Upper lobe of right lung (tissue), 1 donor: ENCODE data around the gene KIAA0753. TPM values are rescaled to one million over a fixed set of nuclear protein-coding genes. Genes with fewer than 3 reads are reported as not detected.

Source experiments
- ATAC-seq: fragments of 200-7000 bp; cut with Tn5 transposase; one replicate; pipeline ENCODE4 v1.9.1; 2020; ENCODE audit warnings: mild to moderate bottlenecking, moderate library complexity
- DNase-seq: peaks from one replicate; pipeline ENCODE4 v3.0.0-alpha.2; 2020
- H3K27ac ChIP-seq: fragments of 200-600 bp; one replicate; pipeline ENCODE4 v1.8.0; 2022
- H3K27me3 ChIP-seq: fragments of 200-600 bp; one replicate; pipeline ENCODE4 v1.8.0; 2022; ENCODE audit warnings: mild to moderate bottlenecking
- H3K36me3 ChIP-seq: fragments of 200-600 bp; one replicate; pipeline ENCODE4 v1.8.0; 2022
- H3K4me1 ChIP-seq: fragments of 200-600 bp; one replicate; pipeline ENCODE4 v1.8.0; 2022
- H3K4me3 ChIP-seq: fragments of 200-600 bp; one replicate; pipeline ENCODE4 v1.8.0; 2022; ENCODE audit warnings: mild to moderate bottlenecking
- H3K9me3 ChIP-seq: fragments of 200-600 bp; one replicate; pipeline ENCODE4 v1.8.0; 2022
- intact Hi-C: fragments of 100-400 bp; cut with DNase I; formaldehyde crosslinking; loops from one replicate; pipeline ENCODE4 v1.11.0; 2022
- total RNA-seq: library from RNA; stranded (reverse); fragmentation: NEBNext Ultra II Directional; extraction: Animal tissue kit (Norgen Biotek cat#: 25700); gene quantifications from one replicate; pipeline ENCODE4 v1.2.1, GENCODE V29; 2021
- TF ChIP-seq, protein P1 (sequence below): fragments of 200-600 bp; IDR thresholded peaks from one replicate; pipeline ENCODE4 v1.8.0; 2022; ENCODE audit warnings: antibody characterized with exemption
- donor health status: DM: no; HTN: yes; CAD: no; lungs with severe emphysema.

Gene KIAA0753
- total RNA-seq, 1 donor from 2014 or later: 18.3 TPM

DNA sequence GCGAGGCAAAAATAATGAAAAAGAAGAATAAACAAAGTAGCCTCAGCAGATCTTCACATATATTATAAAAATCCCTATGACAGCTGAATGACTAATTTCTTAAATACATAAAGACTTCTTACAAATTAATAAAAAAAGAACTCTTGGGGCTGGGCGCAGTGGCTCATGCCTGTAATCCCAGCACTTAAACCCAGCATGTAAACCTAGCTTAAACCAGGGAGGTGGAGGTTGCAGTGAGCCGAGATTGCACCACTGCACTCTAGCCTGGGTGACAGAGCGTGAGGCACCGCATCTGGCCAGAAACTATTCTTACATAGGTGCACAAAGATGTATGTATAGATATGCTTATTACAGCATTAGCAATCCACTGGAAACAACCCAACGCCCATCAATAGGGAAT is 38.7 kb upstream of the KIAA0753 start:
- Histone ChIP-seq H3K4me1 (no peaks in the 10 kb centered on the region), H3K27me3 (peaks cover 18% of the 10 kb centered on the region), H3K4me3 (no peak overlapping the region), H3K9me3 (no peaks in the 10 kb centered on the region), H3K27ac (no peak overlapping the region), H3K36me3 (no peaks in the 10 kb centered on the region)
- DNase-seq: no peak
- TF ChIP-seq, protein P1, sequence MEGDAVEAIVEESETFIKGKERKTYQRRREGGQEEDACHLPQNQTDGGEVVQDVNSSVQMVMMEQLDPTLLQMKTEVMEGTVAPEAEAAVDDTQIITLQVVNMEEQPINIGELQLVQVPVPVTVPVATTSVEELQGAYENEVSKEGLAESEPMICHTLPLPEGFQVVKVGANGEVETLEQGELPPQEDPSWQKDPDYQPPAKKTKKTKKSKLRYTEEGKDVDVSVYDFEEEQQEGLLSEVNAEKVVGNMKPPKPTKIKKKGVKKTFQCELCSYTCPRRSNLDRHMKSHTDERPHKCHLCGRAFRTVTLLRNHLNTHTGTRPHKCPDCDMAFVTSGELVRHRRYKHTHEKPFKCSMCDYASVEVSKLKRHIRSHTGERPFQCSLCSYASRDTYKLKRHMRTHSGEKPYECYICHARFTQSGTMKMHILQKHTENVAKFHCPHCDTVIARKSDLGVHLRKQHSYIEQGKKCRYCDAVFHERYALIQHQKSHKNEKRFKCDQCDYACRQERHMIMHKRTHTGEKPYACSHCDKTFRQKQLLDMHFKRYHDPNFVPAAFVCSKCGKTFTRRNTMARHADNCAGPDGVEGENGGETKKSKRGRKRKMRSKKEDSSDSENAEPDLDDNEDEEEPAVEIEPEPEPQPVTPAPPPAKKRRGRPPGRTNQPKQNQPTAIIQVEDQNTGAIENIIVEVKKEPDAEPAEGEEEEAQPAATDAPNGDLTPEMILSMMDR: no peak
- intact Hi-C loops: no loop called here
- ATAC-seq: no peak

DNA sequence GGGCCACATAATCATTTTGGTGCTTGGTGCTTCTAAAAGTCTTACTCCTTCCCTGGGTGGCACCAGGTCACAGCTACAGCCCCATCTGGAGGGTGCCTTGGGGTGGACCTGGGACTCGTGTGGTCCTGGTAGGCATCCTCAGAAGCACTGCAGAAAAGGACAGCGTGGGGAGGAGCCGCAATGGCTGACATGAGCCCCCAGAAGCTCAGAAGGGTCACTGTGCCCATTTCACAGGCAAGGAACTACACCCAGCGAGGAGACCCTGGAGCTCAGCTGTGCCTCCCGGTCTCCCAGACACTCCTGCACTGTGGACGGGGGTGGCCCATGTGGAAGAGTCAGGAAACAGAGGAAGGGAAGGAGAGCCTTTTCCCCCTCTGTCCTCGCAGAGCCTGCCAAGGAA is 37.4 kb upstream of the KIAA0753 start:
- H3K4me1 ChIP-seq: no peaks in the 10 kb centered on the region
- no peaks in the 10 kb centered on the region for H3K36me3 ChIP-seq
- TF ChIP-seq, protein P1: no peak
- H3K4me3 ChIP-seq: no peak overlapping the region
- DNase-seq (no peak), ATAC-seq (no peak)
- intact Hi-C loops: no loop called here
- no peaks in the 10 kb centered on the region for H3K9me3 ChIP-seq
- H3K27me3 ChIP-seq: peaks cover 18% of the 10 kb centered on the region
- H3K27ac ChIP-seq: no peak overlapping the region

DNA sequence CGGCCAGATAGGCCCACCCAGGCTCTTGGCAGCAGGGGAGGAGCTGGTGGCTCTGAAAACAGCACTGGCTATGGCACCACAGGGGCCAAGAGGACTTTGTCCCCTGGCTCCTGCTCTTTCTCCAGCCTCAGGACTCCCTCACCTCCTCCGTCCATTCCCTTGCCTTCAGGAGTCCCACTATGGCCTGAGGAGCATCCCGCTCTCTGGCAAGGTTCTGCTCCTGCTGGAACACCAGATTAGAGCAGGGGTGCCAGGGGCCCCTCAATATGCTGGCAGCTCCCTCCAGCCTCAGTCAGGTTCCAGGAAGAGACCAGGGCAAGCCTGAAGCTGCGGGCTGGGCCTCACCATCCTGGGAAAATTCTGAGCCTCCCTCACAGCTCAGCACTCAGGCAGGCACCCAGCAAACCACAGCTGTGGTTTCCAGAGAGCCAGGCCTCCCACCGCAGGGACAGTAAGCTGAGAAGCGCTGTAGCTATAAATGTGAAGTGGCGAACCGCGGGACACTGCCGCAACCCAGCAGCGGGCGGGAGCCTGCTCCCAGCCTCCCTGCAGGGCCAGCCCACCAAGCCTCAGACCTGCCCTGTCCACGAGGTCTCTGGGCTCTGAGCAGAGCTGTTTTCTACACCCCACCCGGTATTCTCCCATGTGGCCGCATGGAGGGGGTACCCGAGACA is 36.8 kb upstream of the KIAA0753 start:
- DNase-seq (no peak), ATAC-seq (no peak)
- TF ChIP-seq, protein P1: no peak
- intact Hi-C loops: no loop called here
- no peak overlapping the region for H3K4me3 ChIP-seq
- H3K27me3 ChIP-seq: peaks cover 18% of the 10 kb centered on the region
- H3K27ac ChIP-seq: no peak overlapping the region
- H3K4me1 ChIP-seq: no peaks in the 10 kb centered on the region
- H3K9me3 ChIP-seq: no peaks in the 10 kb centered on the region
- no peaks in the 10 kb centered on the region for H3K36me3 ChIP-seq

DNA sequence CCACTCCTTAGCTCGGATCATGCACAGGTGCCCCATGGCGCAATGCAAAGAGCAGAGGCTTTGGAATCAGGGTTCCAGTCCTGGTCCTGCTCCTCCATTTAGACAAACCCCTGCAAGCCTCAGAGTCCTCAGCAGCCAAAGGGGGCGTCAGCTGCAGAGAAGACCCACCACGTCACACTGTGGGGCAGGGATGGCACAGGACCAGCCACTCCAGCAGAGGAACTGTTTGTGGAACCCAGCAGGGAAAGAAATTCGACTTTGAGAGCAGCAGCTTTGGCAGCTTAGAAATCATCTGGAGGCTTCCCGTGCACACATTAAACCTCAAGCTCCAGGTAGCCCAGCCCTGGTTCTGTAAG is 36.3 kb upstream of the KIAA0753 start:
- no peak for DNase-seq
- Histone ChIP-seq H3K27me3 (peaks cover 18% of the 10 kb centered on the region), H3K4me1 (no peaks in the 10 kb centered on the region), H3K27ac (no peak overlapping the region), H3K9me3 (no peaks in the 10 kb centered on the region), H3K4me3 (no peak overlapping the region), H3K36me3 (no peaks in the 10 kb centered on the region)
- TF ChIP-seq, protein P1: no peak
- ATAC-seq: no peak
- intact Hi-C loops: no loop called here

DNA sequence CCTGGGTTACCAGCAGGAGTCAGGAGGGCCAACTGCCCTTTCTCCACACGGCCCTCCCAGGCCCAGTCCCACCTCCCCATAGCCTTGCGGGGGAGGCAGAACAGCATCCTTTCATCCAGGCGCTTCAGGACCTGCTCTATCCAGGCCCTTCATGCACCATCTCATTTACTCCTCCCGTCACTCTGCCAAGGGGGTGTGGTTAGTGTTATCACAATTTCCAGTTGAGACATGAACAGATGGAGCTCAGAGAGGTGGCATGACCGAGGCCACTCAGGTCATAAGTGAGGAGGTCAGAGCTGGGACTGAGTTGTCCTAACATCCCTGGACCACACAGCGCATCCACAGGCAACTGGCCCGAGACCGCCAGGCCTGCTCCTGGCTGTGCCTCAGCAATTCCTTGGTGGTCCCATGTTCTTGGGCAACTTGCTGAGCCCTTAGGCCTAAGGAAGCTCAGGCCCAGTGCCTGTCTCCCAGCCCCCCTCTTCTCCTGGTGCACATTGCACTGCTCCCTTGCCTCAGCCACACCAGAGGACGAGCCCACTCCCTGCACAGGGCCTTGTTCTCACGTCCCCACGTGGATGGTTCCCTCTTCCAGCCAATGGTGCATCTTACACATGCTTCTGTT is 34.8 kb upstream of the KIAA0753 start:
- TF ChIP-seq, protein P1: no peak
- no peaks in the 10 kb centered on the region for H3K9me3 ChIP-seq
- intact Hi-C loops: no loop called here

More for the DNA sequence above, 34.8 kb upstream of the KIAA0753 start:
- DNase-seq (no peak), ATAC-seq (peak; percentile 9)
- peaks cover 18% of the 10 kb centered on the region for H3K27me3 ChIP-seq
- H3K27ac ChIP-seq: no peak overlapping the region
- no peaks in the 10 kb centered on the region for H3K4me1 ChIP-seq
- H3K36me3 ChIP-seq: no peaks in the 10 kb centered on the region
- no peak overlapping the region for H3K4me3 ChIP-seq
